Liver (tissue), 3 donors: ENCODE data around the gene PINLYP.

Experiments used
- EGR1 ChIP-seq, 2 donors: IDR thresholded peaks; 2 replicates each; pipeline ENCODE4 v1.6.1; 2016 to 2018; ENCODE audit warnings: antibody characterized with exemption in 2 of 2, low read depth in 2 of 2
- RAD21 ChIP-seq, 2 donors: IDR thresholded peaks; 2 replicates each; pipeline ENCODE4 v1.6.1; 2016; ENCODE audit warnings: antibody characterized with exemption in 2 of 2, mild to moderate bottlenecking in 2 of 2
- YY1 ChIP-seq: IDR thresholded peaks from 2 replicates; pipeline ENCODE4 v1.6.1; 2016; ENCODE audit warnings: antibody characterized with exemption, mild to moderate bottlenecking
- TF ChIP-seq, protein P1 (sequence below): fragments of 150-350 bp; IDR thresholded peaks from 2 replicates; pipeline ENCODE4 v1.5.1; 2017; ENCODE audit warnings: improper control_type of control experiment, low read depth, low read length; ENCODE audit not compliant: missing input control
- TF ChIP-seq, protein P2 (sequence below): IDR thresholded peaks from 2 replicates; pipeline ENCODE4 v1.6.1; 2016; ENCODE audit warnings: antibody characterized with exemption, mild to moderate bottlenecking
- donor health status: healthy.
- donor health status: healthy.

DNA sequence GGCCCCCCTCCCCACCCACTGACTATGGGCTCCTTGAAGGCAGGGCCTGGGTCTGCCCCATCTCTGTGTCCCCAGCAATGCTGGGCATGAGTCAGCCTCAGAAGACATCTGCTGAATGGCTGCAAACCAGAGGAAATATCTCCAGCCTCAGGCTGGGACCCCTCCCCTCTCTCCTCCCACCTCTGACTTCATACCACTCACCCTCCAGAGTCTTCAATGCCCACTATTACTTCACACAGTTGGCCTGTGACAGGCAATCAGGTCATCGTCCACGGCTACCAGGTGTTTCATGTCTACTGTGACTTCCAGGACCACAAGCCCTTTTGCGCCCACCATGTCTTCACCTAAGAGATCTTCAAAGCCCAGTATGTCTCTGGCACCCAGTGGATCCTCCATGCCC is 36.2 kb downstream of the PINLYP start, which contains the start of gene SRRM5:
- no peak for TF ChIP-seq EGR1 (IDR thresholded peaks at IDR 0.05; ENCODE audit: low read depth in 2 of 2)
- TF ChIP-seq, protein P1, sequence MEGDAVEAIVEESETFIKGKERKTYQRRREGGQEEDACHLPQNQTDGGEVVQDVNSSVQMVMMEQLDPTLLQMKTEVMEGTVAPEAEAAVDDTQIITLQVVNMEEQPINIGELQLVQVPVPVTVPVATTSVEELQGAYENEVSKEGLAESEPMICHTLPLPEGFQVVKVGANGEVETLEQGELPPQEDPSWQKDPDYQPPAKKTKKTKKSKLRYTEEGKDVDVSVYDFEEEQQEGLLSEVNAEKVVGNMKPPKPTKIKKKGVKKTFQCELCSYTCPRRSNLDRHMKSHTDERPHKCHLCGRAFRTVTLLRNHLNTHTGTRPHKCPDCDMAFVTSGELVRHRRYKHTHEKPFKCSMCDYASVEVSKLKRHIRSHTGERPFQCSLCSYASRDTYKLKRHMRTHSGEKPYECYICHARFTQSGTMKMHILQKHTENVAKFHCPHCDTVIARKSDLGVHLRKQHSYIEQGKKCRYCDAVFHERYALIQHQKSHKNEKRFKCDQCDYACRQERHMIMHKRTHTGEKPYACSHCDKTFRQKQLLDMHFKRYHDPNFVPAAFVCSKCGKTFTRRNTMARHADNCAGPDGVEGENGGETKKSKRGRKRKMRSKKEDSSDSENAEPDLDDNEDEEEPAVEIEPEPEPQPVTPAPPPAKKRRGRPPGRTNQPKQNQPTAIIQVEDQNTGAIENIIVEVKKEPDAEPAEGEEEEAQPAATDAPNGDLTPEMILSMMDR = no peak
- TF ChIP-seq RAD21 (IDR thresholded peaks at IDR 0.05) = no peak
- TF ChIP-seq, protein P2, sequence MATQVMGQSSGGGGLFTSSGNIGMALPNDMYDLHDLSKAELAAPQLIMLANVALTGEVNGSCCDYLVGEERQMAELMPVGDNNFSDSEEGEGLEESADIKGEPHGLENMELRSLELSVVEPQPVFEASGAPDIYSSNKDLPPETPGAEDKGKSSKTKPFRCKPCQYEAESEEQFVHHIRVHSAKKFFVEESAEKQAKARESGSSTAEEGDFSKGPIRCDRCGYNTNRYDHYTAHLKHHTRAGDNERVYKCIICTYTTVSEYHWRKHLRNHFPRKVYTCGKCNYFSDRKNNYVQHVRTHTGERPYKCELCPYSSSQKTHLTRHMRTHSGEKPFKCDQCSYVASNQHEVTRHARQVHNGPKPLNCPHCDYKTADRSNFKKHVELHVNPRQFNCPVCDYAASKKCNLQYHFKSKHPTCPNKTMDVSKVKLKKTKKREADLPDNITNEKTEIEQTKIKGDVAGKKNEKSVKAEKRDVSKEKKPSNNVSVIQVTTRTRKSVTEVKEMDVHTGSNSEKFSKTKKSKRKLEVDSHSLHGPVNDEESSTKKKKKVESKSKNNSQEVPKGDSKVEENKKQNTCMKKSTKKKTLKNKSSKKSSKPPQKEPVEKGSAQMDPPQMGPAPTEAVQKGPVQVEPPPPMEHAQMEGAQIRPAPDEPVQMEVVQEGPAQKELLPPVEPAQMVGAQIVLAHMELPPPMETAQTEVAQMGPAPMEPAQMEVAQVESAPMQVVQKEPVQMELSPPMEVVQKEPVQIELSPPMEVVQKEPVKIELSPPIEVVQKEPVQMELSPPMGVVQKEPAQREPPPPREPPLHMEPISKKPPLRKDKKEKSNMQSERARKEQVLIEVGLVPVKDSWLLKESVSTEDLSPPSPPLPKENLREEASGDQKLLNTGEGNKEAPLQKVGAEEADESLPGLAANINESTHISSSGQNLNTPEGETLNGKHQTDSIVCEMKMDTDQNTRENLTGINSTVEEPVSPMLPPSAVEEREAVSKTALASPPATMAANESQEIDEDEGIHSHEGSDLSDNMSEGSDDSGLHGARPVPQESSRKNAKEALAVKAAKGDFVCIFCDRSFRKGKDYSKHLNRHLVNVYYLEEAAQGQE = no peak
- TF ChIP-seq YY1 = no peak
